ENCODE results near the gene MUC13.

DNA sequence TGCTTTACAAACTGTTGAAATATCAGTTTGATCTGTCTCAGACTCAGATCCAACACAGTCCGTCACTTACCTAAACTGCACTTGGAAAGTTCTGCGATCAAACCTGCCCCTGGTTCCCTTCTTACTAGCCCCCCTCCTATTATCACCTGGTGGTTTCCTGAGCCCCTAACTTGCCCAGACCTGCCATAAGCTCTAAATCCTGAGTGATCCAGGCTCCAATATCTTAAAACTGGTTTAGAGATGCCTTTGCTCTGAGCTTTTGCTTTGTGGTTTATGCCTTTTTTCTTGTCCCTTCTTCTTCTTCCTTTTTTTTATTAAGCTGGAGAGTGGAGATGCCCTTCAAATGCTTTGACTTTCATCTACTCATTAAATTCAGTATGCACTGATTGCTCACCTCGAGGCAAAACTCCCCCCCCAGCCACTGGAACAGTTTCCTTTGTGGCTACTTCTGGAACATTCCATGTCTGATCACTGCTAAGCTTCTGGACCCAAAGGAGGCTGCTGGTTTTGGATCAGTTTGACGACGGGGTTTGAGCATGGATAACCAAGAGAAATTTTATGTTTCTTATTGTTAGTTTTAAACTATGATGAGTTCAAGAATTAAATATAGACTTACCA lies 43.9 kb downstream of the MUC13 start:
- TF ChIP-seq POLR2A (IDR thresholded peaks at IDR 0.05) = no peak
- TF ChIP-seq, protein P1, sequence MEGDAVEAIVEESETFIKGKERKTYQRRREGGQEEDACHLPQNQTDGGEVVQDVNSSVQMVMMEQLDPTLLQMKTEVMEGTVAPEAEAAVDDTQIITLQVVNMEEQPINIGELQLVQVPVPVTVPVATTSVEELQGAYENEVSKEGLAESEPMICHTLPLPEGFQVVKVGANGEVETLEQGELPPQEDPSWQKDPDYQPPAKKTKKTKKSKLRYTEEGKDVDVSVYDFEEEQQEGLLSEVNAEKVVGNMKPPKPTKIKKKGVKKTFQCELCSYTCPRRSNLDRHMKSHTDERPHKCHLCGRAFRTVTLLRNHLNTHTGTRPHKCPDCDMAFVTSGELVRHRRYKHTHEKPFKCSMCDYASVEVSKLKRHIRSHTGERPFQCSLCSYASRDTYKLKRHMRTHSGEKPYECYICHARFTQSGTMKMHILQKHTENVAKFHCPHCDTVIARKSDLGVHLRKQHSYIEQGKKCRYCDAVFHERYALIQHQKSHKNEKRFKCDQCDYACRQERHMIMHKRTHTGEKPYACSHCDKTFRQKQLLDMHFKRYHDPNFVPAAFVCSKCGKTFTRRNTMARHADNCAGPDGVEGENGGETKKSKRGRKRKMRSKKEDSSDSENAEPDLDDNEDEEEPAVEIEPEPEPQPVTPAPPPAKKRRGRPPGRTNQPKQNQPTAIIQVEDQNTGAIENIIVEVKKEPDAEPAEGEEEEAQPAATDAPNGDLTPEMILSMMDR (IDR thresholded peaks at IDR 0.05) = no peak

Measured in esophagus squamous epithelium (tissue), 4 donors.